ENCODE measurements around the gene GFRA4. TPM values are rescaled to one million over a fixed set of nuclear protein-coding genes. Genes with fewer than 3 reads are reported as not detected.

Gene GFRA4
- total RNA-seq, 1 experiment from 2014 or later, result not detected

DNA sequence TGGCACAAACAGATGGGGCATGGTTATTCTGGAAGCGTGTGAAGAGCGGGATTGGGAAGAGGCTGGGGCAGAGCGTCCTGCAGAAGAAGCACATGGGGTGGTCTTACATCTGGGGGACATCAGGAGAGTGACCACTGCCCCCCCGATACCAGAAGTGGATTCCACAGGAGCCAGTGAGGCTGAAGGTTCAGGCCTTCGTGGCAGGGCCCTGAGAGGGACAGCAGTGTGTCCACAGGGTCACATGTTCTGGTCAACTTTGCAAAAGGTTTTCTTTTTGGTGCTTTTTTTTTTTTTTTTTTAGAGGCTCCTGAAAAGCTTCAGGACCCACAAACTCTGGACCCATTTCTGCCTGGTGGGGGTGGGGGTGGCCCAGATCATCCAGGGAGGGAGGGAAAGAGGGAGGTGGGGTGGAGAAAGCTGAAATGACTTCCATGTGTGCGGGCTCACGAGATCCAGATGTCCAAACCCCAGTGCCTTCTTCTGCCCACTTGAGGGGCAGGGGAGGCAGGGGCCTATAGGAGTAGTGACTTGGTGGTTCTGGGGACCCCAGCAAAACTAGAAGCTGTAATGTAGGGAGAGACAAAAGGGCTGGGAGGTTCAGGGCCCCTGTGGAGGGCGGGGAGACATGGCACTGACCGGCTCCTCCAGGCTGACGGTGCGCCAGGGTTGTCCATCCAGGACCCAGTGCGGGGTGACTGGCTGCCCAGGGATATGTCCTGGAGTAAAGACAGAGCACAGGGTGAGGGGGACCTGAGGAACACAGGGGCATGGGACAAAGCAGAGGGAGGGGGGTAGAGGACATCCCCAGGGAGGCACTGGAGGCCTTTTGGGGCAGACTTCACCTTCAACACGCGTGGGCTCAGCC lies 15.9 kb upstream of the GFRA4 start (continued):
- TF ChIP-seq JUN (CRISPR knock-in tag; IDR thresholded peaks at IDR 0.05), result no peak

DNA sequence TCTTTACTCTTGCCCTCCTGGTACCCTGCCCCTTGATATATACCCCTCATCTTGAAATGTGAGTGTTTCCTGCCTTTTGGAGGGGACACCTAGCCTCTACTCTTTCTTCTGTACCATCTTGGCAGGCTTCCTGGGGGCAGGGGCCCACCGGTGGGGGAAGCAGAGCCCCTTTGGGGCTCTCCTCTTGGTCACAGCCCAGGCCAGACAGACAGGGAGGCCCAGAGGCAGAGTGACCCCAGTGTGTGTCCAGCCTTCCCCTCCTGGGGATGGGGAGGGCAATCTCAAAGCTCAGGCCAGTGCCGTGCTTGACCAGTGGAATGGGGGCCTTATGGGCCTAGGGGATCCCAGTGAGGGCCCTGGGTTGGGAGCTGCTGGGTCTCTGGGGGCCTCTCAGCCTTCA lies 15.0 kb upstream of the GFRA4 start:
- no peak for TF ChIP-seq ZNF423 (CRISPR knock-in tag; IDR thresholded peaks at IDR 0.05)
- TF ChIP-seq CBFB (CRISPR knock-in tag; IDR thresholded peaks at IDR 0.05; ENCODE audit: low read depth), result no peak
- TF ChIP-seq NR1H2 (CRISPR knock-in tag; IDR thresholded peaks at IDR 0.05), result no peak
- no peak for TF ChIP-seq KAT7 (CRISPR knock-in tag; IDR thresholded peaks at IDR 0.05; ENCODE audit: borderline replicate concordance)
- TF ChIP-seq ZNF219 (CRISPR knock-in tag; IDR thresholded peaks at IDR 0.05; ENCODE audit: borderline replicate concordance), result no peak
- no peak for TF ChIP-seq NFE2L1 (CRISPR knock-in tag; IDR thresholded peaks at IDR 0.05)
- TF ChIP-seq, protein P1, sequence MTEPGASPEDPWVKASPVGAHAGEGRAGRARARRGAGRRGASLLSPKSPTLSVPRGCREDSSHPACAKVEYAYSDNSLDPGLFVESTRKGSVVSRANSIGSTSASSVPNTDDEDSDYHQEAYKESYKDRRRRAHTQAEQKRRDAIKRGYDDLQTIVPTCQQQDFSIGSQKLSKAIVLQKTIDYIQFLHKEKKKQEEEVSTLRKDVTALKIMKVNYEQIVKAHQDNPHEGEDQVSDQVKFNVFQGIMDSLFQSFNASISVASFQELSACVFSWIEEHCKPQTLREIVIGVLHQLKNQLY (CRISPR knock-in tag; IDR thresholded peaks at IDR 0.05), result no peak
- TF ChIP-seq, protein P2, sequence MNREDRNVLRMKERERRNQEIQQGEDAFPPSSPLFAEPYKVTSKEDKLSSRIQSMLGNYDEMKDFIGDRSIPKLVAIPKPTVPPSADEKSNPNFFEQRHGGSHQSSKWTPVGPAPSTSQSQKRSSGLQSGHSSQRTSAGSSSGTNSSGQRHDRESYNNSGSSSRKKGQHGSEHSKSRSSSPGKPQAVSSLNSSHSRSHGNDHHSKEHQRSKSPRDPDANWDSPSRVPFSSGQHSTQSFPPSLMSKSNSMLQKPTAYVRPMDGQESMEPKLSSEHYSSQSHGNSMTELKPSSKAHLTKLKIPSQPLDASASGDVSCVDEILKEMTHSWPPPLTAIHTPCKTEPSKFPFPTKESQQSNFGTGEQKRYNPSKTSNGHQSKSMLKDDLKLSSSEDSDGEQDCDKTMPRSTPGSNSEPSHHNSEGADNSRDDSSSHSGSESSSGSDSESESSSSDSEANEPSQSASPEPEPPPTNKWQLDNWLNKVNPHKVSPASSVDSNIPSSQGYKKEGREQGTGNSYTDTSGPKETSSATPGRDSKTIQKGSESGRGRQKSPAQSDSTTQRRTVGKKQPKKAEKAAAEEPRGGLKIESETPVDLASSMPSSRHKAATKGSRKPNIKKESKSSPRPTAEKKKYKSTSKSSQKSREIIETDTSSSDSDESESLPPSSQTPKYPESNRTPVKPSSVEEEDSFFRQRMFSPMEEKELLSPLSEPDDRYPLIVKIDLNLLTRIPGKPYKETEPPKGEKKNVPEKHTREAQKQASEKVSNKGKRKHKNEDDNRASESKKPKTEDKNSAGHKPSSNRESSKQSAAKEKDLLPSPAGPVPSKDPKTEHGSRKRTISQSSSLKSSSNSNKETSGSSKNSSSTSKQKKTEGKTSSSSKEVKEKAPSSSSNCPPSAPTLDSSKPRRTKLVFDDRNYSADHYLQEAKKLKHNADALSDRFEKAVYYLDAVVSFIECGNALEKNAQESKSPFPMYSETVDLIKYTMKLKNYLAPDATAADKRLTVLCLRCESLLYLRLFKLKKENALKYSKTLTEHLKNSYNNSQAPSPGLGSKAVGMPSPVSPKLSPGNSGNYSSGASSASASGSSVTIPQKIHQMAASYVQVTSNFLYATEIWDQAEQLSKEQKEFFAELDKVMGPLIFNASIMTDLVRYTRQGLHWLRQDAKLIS (CRISPR knock-in tag; IDR thresholded peaks at IDR 0.05; ENCODE audit: borderline replicate concordance), result no peak
- no peak for TF ChIP-seq MXD4 (CRISPR knock-in tag; IDR thresholded peaks at IDR 0.05; ENCODE audit: borderline replicate concordance)
- no peak for TF ChIP-seq FOXK1 (CRISPR knock-in tag; IDR thresholded peaks at IDR 0.05)
- ATAC-seq (no peak), DNase-seq (ENCODE audit: low spot score) (no peak)
- no peaks in the 10 kb centered on the region for H3K9me3 Mint-ChIP-seq
- H3K36me3 Mint-ChIP-seq, result no peaks in the 10 kb centered on the region
- ChIA-PET CTCF (interaction anchor here (0.6 to 3.5 kb wide), 11 partner anchors 9 to 177 kb away, joined by 3 to 106 read pairs (median 8); partner anchors contain the start of gene SIGLEC1), POLR2A (no interaction called here)
- H3K27me3 Mint-ChIP-seq (ENCODE audit: low read depth), result peaks cover 29% of the 10 kb centered on the region
- no peak overlapping the region for H3K4me3 Mint-ChIP-seq
- no peak overlapping the region for H3K27ac Mint-ChIP-seq
- peaks cover 28% of the 10 kb centered on the region for H3K4me1 Mint-ChIP-seq

DNA sequence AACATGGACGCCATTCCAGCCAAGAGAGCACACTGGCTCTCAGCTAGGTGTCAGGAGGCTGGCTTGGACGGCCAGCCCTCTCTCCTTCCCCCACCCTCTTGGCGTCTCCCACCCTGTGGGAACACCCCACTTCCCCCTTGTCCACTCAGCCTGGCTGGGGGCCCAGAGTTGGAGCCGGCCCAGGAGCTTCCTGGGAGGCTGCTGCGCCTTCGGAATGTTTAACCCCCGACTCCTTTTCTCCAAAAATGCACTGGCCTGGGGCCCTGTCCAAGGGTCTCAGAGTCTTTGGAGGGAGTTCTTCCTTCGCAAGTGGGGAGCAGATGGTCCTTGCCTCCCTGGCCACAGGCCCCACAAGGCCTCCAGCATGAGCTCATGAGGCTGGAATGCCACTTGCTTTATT lies 14.5 kb upstream of the GFRA4 start:
- ChIA-PET POLR2A (no interaction called here), CTCF (interaction anchor here (0.6 to 3.5 kb wide), 15 partner anchors 10 to 177 kb away, joined by 3 to 106 read pairs (median 9); partner anchors contain the start of genes ADISSP and SIGLEC1)
- no peaks in the 10 kb centered on the region for H3K9me3 Mint-ChIP-seq
- H3K36me3 Mint-ChIP-seq, result no peaks in the 10 kb centered on the region
- H3K4me1 Mint-ChIP-seq, result peaks cover 30% of the 10 kb centered on the region
- H3K27me3 Mint-ChIP-seq (ENCODE audit: low read depth), result peaks cover 28% of the 10 kb centered on the region
- H3K4me3 Mint-ChIP-seq, result no peak overlapping the region
- TF ChIP-seq, protein P3, sequence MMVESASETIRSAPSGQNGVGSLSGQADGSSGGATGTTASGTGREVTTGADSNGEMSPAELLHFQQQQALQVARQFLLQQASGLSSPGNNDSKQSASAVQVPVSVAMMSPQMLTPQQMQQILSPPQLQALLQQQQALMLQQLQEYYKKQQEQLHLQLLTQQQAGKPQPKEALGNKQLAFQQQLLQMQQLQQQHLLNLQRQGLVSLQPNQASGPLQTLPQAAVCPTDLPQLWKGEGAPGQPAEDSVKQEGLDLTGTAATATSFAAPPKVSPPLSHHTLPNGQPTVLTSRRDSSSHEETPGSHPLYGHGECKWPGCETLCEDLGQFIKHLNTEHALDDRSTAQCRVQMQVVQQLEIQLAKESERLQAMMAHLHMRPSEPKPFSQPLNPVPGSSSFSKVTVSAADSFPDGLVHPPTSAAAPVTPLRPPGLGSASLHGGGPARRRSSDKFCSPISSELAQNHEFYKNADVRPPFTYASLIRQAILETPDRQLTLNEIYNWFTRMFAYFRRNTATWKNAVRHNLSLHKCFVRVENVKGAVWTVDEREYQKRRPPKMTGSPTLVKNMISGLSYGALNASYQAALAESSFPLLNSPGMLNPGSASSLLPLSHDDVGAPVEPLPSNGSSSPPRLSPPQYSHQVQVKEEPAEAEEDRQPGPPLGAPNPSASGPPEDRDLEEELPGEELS (CRISPR knock-in tag; IDR thresholded peaks at IDR 0.05), result no peak
- TF ChIP-seq NR2C2 (CRISPR knock-in tag; IDR thresholded peaks at IDR 0.05), result no peak
- ATAC-seq (no peak), DNase-seq (ENCODE audit: low spot score) (no peak)
- no peak overlapping the region for H3K27ac Mint-ChIP-seq

Data from WTC11 (cell line).